ENCODE data around the gene AMN1. TPM values are rescaled to one million over a fixed set of nuclear protein-coding genes. Genes with fewer than 3 reads are reported as not detected.

The AMN1 gene
- total RNA-seq, 1 experiment from 2014 or later = 9.6 TPM

DNA sequence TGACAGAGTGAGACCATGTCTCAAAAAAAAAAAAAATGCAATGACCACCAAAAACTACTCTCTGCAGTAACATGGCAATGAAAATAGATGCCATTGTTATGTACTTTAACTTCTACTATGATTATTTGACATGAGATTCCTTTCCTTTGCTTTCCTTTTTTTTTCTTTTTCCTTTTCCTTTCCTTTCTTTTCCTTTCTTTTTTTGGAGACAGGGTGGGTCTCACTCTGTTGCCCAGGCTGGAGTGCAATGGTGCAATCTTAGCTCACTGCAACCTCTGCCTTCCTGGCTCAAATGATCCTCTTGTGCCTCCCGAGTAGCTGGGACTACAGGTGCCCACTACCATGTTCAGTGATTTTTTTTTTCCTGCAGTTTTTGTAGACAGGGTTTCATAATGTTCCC lies 94.2 kb downstream of the AMN1 start:
- Histone ChIP-seq H2BK5ac (ENCODE audit: insufficient read length, low read length) (no peak overlapping the region), H3K14ac (ENCODE audit: insufficient read depth, low read length) (no peak overlapping the region), H3K9ac (ENCODE audit: extremely low read depth, insufficient read length, low read length) (no peak overlapping the region), H2BK15ac (ENCODE audit: low read depth, low read length) (no peak overlapping the region), H2BK120ac (ENCODE audit: low read depth, low read length, poor library complexity, severe bottlenecking) (no peak overlapping the region), H2BK20ac (ENCODE audit: low read depth, low read length, poor library complexity, severe bottlenecking) (no peak overlapping the region), H4K20me1 (ENCODE audit: control insufficient read depth, insufficient read depth, insufficient read length) (no peaks in the 10 kb centered on the region), H3K27me3 (ENCODE audit: insufficient read depth, low read length) (no peaks in the 10 kb centered on the region), H3K27ac (ENCODE audit: insufficient read length, low read depth, low read length) (no peak overlapping the region), H3K79me2 (ENCODE audit: insufficient read depth, low read length) (no peaks in the 10 kb centered on the region), H2AFZ (ENCODE audit: low read length) (no peak overlapping the region), H3K18ac (ENCODE audit: insufficient read length, low read depth, low read length) (no peak overlapping the region), H4K8ac (replicated peaks; ENCODE audit: insufficient read length, low read depth, low read length) (no peak overlapping the region), H2AK5ac (ENCODE audit: insufficient read length, low read length) (no peak overlapping the region), H4K91ac (ENCODE audit: insufficient read length, low read depth, low read length) (no peak overlapping the region), H3T11ph (ENCODE audit: low read length) (no peak overlapping the region), H3K23me2 (ENCODE audit: insufficient read length, low read depth, low read length, poor library complexity, severe bottlenecking) (no peaks in the 10 kb centered on the region), H4K5ac (ENCODE audit: insufficient read length, low read depth, low read length) (no peak overlapping the region), H3K79me1 (ENCODE audit: insufficient read depth, low read depth, low read length, poor library complexity, severe bottlenecking) (no peaks in the 10 kb centered on the region), H2BK12ac (ENCODE audit: insufficient read length, low read depth, low read length) (no peak overlapping the region), H3K4me2 (ENCODE audit: insufficient read depth, insufficient read length, low read length) (no peak overlapping the region), H3K56ac (ENCODE audit: insufficient read length, low read depth, low read length) (no peak overlapping the region), H3K9me3 (ENCODE audit: control insufficient read depth, low read depth, low read length) (no peaks in the 10 kb centered on the region), H3K4ac (ENCODE audit: low read depth, low read length) (no peak overlapping the region), H3K4me1 (ENCODE audit: insufficient read depth, low read length) (no peaks in the 10 kb centered on the region), H3K23ac (ENCODE audit: insufficient read length, low read depth, low read length) (no peak overlapping the region)
- Mint-ChIP-seq H3K36me3 (ENCODE audit: insufficient read depth in 1 of 3, low read depth in 3 of 3) (no peaks in the 10 kb centered on the region), H3K4me3 (no peak overlapping the region), H3K27me3 (ENCODE audit: low read depth) (no peaks in the 10 kb centered on the region; the same call in 1 of the 2 replicates), H3K9me3 (no peaks in the 10 kb centered on the region), H3K4me1 (peaks cover 4 to 6% of the 10 kb centered on the region in 2 experiments; a peak in 3 of 4 replicates), H3K27ac (peak overlapping the region in 2 of 3 experiments; percentile 14 to 93; a peak in 2 of 7 replicates)
- no peak for TF ChIP-seq CTCF (conservative IDR thresholded peaks at IDR 0.05)
- WGBS (ENCODE audit: extremely low coverage, insufficient read length, low lambda C conversion rate) = no CpG with 5 or more reads among the region's 1 CpG
- no peak for DNase-seq

Data from H9 (cell line).